Epithelial cell of proximal tubule (primary cell): ENCODE data around the gene ZNF764. TPM values are rescaled to one million over a fixed set of nuclear protein-coding genes. Genes with fewer than 3 reads are reported as not detected.

Experiments
- DNase-seq: peaks from one replicate; pipeline ENCODE4 v3.0.0-alpha.2; 2011; ENCODE audit warnings: low read depth
- H3K4me3 ChIP-seq: 2 replicates; pipeline ENCODE4 v1.5.1; 2011; ENCODE audit warnings: low read depth, mild to moderate bottlenecking, low read length
- CTCF ChIP-seq: conservative IDR thresholded peaks from 2 replicates; pipeline ENCODE4 v1.5.1; 2012; ENCODE audit warnings: low read depth, mild to moderate bottlenecking, low read length
- total RNA-seq: library from RNA; depleted of rRNA; stranded (reverse); fragments of >200 nt; gene quantifications from 2 replicates; pipeline ENCODE4 v1.2.3, GENCODE V29; 2015

The ZNF764 gene
- total RNA-seq, 1 donor from 2014 or later = 5.2 TPM

- DNase-seq = no peak
- TF ChIP-seq CTCF = no peak
- H3K4me3 ChIP-seq = no peak overlapping the region
Measured at GRCh38 chr16:30555315-30556124, 2.7 kb downstream of the ZNF764 start.

GRCh38 chr16:30554557-30555314, 3.4 kb downstream of the ZNF764 start:
- TF ChIP-seq CTCF = no peak
- H3K4me3 ChIP-seq = no peak overlapping the region
- no peak for DNase-seq

- TF ChIP-seq CTCF = no peak
- no peak for DNase-seq
- H3K4me3 ChIP-seq = no peak overlapping the region
Measured at GRCh38 chr16:30553393-30553899, 4.7 kb downstream of the ZNF764 start.

- TF ChIP-seq CTCF = no peak
- no peak overlapping the region for H3K4me3 ChIP-seq
- DNase-seq = no peak
Measured at GRCh38 chr16:30552956-30553355, 5.2 kb downstream of the ZNF764 start.

GRCh38 chr16:30551781-30552180, 6.4 kb downstream of the ZNF764 start:
- DNase-seq = no peak
- H3K4me3 ChIP-seq = no peak overlapping the region
- TF ChIP-seq CTCF = no peak

- no peak for TF ChIP-seq CTCF
- DNase-seq = no peak
- H3K4me3 ChIP-seq = no peak overlapping the region
Measured at GRCh38 chr16:30548416-30549253, 9.5 kb downstream of the ZNF764 start.
